K562 (cell line): ENCODE measurements around the gene RBMS3.

Experiments used
- CEBPZ ChIP-seq: fragments of 150-350 bp; IDR thresholded peaks from 2 replicates; pipeline ENCODE4 v1.6.1; 2014; ENCODE audit warnings: low read depth, mild to moderate bottlenecking, low read length, borderline replicate concordance
- CGGBP1 ChIP-seq: fragments of 250-450 bp; sonication (Bioruptor Pico); IDR thresholded peaks from 2 replicates; pipeline ENCODE4 v1.9.0; 2021; ENCODE audit warnings: mild to moderate bottlenecking
- CTCF ChIP-seq, 3 experiments: IDR thresholded peaks in 2 of 3; conservative IDR thresholded peaks in 1 of 3; 2 replicates each; pipeline ENCODE4 v1.5.1; 2011 to 2012; ENCODE audit warnings: low read length in 3 of 3, mild to moderate bottlenecking in 3 of 3, control low read depth in 2 of 3, improper control_type of control experiment in 1 of 3, inconsistent platforms in 1 of 3, low read depth in 1 of 3, mixed read lengths in 1 of 3, moderate library complexity in 1 of 3; ENCODE audit not compliant: insufficient read depth in 2 of 3
- E4F1 ChIP-seq: fragments of 250-450 bp; sonication (Bioruptor Pico); IDR thresholded peaks from 2 replicates; pipeline ENCODE4 v1.5.0; 2021; ENCODE audit warnings: mild to moderate bottlenecking, borderline replicate concordance
- EGR1 ChIP-seq: fragments of 450-650 bp; conservative IDR thresholded peaks from 2 replicates; pipeline ENCODE4 v1.6.1; 2017; ENCODE audit warnings: mild to moderate bottlenecking
- EZH2 ChIP-seq: IDR thresholded peaks from 2 replicates; pipeline ENCODE4 v1.6.1; 2012; ENCODE audit warnings: low read depth, mild to moderate bottlenecking, inconsistent platforms, low read length, borderline replicate concordance
- MEF2A ChIP-seq: IDR thresholded peaks from 2 replicates; pipeline ENCODE4 v1.6.1; 2011; ENCODE audit warnings: low read depth, mild to moderate bottlenecking, low read length, moderate library complexity; ENCODE audit not compliant: control insufficient read depth
- NR2C2 ChIP-seq, 2 experiments: fragments of 200-800 bp in 1 of 2; sonication (Bioruptor generic) in 1 of 2; sonication (generic) in 1 of 2; formaldehyde crosslinking in 1 of 2; IDR thresholded peaks; 2 replicates each; pipeline versions ENCODE4 v1.6.1 to v1.8.0; 2016 to 2022; ENCODE audit warnings: mild to moderate bottlenecking in 1 of 2, missing compliant biosample characterization in 1 of 2, missing genetic modification characterization in 1 of 2, missing genetic modification reagents in 1 of 2
- POU5F1 ChIP-seq: fragments of 150-350 bp; IDR thresholded peaks from 2 replicates; pipeline ENCODE4 v1.6.1; 2014; ENCODE audit warnings: borderline replicate concordance, low read length, low read depth, mild to moderate bottlenecking; ENCODE audit not compliant: partially characterized antibody
- RFX5 ChIP-seq: IDR thresholded peaks from 2 replicates; pipeline ENCODE4 v1.6.1; 2011; ENCODE audit warnings: low read depth, mild to moderate bottlenecking, improper control_type of control experiment, low read length
- SIN3A ChIP-seq, 2 experiments: fragments of 150-350 bp in 1 of 2; IDR thresholded peaks; 2 replicates each; pipeline ENCODE4 v1.6.1; 2011 to 2016; ENCODE audit warnings: borderline replicate concordance in 2 of 2, low read depth in 2 of 2, low read length in 2 of 2, mild to moderate bottlenecking in 2 of 2, moderate library complexity in 2 of 2; ENCODE audit not compliant: control insufficient read depth in 1 of 2
- SIN3B ChIP-seq: fragments of 450-650 bp; IDR thresholded peaks from 2 replicates; pipeline ENCODE4 v1.6.1; 2017; ENCODE audit warnings: low read depth, mild to moderate bottlenecking, moderate library complexity
- SP1 ChIP-seq: sonication (generic); formaldehyde crosslinking; IDR thresholded peaks from 2 replicates; pipeline ENCODE4 v1.8.1; 2022; ENCODE audit warnings: mild to moderate bottlenecking, missing genetic modification reagents
- ZNF354B ChIP-seq: fragments of 250-450 bp; sonication (Bioruptor Pico); IDR thresholded peaks from 2 replicates; pipeline ENCODE4 v1.4.0; 2020

- TF ChIP-seq POU5F1: no peak
- no peak for TF ChIP-seq NR2C2 (CRISPR knock-in tag; IDR thresholded peaks at IDR 0.05)
- no peak for TF ChIP-seq NR2C2 (tag; IDR thresholded peaks at IDR 0.05)
- TF ChIP-seq CTCF (IDR thresholded peaks at IDR 0.05 in 2 of 3, conservative IDR thresholded peaks at IDR 0.05 in 1 of 3; ENCODE audit: insufficient read depth in 2 of 3, low read depth in 1 of 3, low read length in 3 of 3): no peak
- no peak for TF ChIP-seq EGR1
- no peak for TF ChIP-seq EZH2
- TF ChIP-seq ZNF354B (CRISPR knock-in tag): no peak
- TF ChIP-seq SIN3B: no peak
- TF ChIP-seq MEF2A: no peak
- no peak for TF ChIP-seq CGGBP1 (CRISPR knock-in tag)
- TF ChIP-seq SIN3A (IDR thresholded peaks at IDR 0.05; ENCODE audit: borderline replicate concordance in 2 of 2, control insufficient read depth in 1 of 2, low read depth in 2 of 2, low read length in 2 of 2): no peak
- no peak for TF ChIP-seq E4F1 (CRISPR knock-in tag)
- TF ChIP-seq CEBPZ: no peak
- no peak for TF ChIP-seq RFX5
- no peak for TF ChIP-seq SP1 (CRISPR knock-in tag)
Observed at GRCh38 chr3:30024466-30024865, 743.6 kb downstream of the RBMS3 start.
